ENCODE data around the gene ADSS1.

Gene ADSS1

DNA sequence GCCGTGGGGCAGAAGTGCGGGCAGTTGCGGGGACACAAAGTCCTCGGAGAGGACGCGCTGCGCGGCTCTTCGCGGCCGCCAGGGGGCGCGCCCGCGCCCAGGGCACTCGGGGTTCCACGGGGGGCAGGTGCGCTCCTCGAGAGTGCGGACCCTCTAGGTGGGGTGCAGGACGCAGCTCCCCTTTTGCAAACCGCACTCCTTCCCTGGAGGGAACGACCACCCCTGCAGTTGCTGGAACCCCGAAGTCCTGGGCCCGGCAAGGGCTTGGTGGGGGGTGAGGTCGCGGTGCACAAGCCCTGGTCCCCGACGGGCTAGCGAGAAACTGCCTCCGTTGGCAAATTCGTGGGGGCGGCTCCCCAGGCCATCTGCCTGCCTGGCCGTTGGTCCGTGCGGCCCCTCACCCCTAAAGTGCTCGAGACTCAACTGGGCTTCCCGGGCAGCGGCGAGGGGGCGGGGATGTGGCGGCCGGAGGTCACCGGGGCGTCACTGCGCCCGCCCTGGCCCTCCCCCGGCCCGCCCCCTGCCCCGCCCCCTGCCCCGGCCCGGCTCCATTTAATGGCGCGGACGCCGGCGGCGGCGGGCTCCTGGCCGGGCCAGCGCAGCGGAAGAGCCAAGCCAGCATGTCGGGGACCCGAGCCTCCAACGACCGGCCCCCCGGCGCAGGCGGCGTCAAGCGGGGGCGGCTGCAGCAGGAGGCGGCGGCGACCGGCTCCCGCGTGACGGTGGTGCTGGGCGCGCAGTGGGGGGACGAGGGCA is at the start of gene ADSS1:
TSS of gene ADSS1 (plus strand) at position 579 of the 756 bp plus-strand sequence. CDS start at position 621, 42 bp downstream.
- peak; percentile 39 for DNase-seq

DNA sequence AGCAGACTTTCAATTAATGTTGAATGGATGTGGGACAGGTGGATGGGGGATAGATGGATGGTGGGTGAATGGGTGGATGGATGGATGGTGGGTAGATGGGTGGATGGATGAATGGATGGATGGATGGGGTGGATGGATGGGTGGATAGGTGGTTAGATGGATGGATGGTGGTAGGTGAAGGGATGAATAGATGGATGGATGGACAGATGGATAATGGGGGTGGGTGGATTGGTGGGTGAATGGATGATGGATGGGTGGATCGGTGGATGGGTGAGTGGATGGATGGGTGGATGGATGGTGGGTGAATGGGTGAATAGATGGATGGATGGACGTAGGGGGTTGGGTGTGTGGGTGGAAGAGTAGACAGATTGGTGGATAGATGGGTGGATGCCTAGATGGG is 48.6 kb upstream of the ADSS1 start:
- DNase-seq: no peak

DNA sequence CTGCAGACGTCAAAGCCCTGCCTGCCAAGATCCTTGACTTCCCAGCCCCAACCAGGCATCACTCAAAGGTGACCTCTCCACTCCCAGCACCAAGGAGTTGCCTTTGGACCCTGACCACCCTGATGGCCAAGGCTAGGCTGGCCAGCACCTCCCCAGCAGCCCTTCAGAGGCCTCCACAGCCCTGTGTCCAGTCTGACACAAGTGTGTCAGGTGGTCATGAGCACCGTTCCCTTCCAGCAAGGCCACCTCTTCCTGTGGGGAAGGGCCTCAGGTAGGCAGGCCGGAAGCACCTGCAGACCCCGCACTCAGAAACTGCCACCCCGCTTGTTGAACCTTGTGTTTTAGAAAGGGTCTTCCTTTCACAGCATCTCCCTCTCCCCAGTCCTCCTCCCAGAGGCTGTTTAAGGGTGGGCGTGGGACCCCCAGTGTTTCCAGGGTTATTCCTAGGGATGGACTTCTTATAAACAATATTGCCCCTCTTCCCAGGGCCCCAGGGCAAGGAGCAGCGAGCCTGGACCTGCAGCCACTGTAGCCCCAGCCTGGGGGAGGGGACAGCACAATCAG is 47.8 kb upstream of the ADSS1 start:
- no peak for DNase-seq

DNA sequence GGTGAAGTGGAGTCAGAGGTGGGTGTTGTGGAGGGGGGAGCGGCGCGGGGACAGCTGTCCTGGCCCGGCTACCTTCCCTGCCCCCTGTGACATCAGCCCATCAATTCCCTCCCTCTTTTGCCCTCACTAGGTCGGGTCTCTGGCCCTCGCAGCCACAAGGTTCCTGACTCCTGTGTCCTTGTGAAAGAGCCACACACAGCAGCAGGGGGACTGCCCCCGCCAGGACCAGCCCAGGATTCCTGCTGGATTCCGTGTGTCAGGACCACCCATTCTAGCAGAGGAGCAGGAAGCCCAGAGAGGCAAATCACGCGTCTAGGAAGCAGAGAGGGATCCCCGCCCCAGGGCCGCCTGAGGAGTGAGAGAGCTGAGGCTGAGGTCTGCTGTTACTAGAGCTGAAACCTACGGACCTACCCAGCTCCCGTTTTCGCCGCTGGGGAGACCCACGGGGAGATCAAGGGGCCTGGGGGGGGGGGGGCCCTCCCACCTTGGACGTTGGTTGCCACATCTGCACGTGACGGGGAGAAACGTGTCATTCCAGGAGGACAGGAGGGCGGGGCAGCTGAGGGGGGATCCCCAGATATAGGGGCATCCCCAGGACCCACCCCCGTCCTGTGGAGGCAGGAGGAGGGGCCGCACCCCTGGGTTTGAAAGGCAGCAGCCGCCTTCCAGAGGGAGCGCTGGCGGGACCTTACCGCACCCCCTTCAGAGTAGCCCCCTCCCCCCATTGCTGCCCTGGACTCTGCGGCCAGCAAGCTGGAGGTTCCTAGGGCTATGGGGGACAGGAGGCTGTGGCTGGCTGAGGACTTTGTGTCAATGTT is 47.1 kb upstream of the ADSS1 start:
- DNase-seq: no peak

DNA sequence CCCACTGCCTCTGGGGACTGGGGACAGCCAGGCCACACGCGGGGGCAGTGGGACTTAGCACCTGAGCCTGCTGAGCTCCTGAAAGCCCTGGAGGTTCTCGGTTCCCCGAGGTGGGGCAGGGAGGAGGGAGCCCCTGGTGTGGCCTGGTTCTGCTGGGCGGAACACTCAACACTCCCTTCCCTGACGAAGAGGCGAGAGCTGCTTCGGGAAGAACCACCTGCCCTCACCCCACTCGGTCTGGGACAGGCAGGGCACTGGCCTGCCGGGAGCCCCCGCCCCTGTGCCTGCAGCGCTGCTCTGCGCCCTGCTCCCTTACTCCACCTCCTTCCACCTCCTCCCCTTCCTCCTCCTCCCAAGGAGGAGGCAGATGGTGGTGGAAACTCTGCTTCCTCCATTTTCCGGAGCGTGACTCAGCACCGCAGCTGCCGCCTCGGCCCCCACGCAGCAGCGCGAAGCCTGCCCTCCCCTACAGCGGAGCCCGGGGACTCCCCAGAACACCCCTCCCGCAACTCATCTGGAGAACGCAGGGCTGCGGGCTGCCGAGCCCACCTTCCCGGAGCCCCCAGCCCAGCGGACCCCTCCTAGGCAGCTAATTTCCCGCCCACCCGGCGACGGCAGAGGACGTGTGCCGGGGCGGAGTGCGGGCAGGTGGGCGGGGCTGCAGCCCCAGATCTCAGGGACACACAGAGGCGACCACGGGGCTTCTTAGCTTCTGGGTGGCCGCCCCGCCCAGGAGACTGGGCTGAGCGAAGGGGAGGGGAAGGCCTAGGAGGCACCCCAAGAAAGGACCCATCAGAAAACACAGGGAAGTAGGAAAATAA is 46.3 kb upstream of the ADSS1 start:
- peak; percentile 91 for DNase-seq

DNA sequence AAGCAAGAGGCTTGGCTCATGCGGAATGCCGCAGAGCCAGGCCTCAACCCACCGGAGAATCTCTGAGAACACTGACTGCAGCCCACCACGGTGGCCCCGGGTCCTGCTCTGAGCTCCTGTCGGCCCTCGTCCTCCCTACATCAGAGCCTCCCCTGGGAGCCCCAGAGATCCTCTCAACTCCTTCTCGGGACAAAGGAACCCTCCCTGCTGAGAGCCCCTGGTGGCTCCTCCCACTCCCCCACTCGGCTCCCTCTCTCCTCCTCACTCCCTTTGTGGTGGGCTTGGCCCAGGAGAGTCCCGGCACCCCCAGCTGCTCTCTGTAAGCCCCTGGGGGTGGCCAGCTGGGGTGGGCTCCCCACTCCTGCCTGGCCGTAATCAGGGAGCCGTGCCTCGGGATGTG is 45.7 kb upstream of the ADSS1 start:
- DNase-seq: peak; percentile 90

DNA sequence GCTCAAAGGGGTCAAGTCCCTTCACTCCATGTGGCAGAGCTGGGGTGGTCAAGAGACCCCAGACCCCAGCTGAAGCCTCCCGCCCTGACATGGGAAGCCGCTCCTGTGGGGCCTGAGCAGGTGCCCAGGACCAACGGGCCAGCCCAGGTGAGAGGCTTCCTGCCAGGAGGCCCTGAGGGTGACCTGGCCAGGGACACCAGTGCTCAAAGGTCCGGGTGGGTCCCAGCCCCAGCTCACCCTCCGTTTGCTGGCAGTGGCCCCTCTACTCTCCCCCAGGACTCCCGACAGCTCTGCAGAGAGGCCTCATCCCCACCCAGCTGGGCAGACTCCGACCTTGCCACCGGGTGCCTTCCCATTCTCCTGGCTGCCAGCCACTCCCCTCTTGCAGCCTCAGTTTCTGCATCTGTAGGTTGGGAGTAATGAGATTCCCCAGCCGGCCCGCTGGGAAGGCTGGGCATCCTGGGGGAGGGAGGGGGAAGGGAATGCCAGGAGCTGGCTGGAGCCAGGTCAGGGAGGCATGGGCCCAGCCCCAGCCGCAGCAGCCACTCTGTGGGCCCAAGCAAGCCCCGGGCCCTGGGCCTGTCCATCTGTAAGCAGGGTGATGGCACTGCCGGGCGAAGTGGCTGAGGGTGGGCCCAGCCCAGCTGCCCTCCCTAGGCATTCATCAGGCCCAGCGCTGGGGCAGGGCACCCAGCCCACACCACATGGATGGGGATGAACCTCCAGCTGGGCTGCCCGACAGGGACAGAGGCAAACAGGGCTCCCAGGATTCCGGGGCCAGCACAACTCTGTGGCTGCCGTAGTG is 44.9 kb upstream of the ADSS1 start:
- no peak for DNase-seq

DNA sequence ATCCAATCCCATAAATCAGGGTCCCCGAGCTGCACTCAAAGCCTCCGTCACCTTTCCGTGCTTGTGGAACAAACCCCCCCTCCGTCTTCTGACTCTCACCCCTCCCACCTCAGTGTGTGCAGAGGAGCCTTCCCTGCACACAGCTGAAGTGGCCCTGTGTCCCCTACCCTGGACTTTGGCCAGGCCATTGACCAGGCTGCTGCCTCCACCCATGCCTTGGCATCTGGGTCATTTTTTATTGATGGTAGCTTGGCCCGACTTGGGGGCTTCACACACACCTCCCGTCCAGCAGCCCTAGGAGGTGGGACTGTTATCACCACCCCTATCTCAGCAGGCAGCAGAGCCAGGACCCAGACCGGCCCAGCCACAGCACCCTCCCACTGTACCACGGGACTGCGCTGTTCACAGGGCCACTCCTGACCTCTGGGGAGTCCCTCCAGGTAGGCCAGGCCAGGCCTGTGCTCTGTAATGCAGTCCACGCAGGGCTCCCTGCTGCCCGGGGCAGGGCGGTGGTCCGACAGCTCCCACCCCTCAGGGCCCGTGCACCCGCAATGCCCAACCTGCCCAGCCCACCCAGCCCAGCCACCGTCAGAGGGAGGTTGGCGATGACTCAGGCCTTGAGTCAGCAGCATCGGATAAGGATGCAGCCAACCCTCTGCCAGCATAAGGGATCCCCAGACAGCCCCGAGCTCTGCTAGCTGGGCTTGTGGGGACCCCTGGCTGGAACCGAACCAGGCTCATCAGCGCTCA is 43.8 kb upstream of the ADSS1 start:
- DNase-seq: no peak

DNA sequence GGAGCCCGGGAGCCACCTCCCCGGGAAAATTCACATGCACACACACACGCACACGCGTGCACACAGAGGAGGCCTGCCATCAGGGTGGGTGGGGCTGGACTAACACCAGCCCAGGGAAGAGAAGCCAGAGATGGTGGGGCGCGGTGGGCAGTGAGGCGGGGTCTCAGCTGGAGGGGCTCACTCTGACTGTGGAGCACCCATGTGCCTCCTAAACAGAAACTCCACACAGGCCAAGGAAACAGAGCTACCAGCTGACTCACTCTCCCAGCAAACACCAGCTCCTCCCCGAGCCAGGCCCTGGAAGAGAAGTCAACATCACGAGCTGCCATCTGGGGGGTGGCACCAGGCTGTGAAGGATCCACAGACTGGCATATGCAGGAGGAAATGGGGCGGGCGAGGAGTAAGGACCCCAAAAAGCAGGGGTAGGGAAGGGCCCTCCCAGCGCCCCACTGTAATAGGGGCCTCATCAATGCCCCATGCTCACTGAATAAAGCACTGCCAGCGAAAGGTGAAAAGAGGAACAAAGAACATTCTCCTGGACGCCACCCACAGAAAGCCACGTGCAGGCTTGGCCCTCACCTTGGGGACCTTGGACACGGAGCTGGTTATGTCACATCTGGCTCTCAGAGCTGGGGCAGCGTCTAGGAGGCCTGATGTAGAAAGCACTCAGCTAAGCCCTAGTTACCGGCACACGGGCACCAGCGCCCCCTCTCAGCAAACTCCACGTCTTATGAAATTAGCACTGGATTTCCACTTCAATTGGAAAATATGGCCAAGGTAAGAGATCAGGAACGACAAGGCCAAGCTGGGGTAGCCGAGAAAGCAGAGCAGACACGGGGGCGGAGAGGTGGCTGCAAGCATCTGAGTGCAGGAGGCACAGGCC is 43.0 kb upstream of the ADSS1 start:
- DNase-seq: no peak

DNA sequence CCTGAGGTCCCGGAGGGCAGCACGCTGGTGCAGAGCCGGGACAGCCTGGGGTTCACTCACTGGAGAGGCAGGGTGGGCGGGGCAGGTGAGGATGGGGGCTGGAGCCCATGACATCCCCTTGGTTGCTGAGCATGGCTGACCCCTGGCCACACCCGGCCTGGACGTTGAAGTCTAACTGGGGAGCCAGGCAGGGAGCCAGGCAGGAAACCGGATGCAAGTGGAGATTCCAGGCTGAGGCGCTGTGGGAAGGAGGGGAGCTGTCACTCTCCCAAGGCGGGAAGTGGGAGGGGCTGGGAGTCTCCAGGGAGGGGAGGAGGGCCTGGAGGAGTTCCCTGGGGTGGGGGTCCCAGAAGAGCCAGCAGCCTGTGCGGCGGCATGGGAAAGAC is 42.3 kb upstream of the ADSS1 start:
- DNase-seq: no peak

DNA sequence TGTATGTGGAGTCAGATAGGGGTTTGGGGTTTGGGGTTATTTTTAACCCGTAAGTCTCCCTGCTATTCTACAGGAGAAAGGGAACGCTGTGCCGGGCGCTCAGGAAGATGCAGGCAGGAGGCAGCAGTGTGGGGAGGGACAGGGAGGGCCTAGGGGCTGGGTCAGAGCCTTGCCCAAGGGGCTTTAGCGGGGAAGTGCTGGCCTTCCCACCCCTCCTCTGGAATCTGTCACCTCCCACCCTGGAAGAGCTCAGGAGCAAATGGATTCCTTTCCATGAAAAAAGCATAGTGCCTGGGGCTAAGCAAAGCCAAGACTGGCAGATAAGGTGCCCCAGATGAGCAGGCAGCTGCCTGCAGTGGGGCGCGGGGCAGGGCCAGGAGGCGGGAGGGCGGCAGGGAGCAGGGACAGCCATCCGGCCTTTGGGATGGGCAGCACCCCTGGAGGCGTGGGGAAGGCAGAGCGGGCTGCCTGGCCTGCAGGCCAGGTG is 41.9 kb upstream of the ADSS1 start:
- no peak for DNase-seq

DNA sequence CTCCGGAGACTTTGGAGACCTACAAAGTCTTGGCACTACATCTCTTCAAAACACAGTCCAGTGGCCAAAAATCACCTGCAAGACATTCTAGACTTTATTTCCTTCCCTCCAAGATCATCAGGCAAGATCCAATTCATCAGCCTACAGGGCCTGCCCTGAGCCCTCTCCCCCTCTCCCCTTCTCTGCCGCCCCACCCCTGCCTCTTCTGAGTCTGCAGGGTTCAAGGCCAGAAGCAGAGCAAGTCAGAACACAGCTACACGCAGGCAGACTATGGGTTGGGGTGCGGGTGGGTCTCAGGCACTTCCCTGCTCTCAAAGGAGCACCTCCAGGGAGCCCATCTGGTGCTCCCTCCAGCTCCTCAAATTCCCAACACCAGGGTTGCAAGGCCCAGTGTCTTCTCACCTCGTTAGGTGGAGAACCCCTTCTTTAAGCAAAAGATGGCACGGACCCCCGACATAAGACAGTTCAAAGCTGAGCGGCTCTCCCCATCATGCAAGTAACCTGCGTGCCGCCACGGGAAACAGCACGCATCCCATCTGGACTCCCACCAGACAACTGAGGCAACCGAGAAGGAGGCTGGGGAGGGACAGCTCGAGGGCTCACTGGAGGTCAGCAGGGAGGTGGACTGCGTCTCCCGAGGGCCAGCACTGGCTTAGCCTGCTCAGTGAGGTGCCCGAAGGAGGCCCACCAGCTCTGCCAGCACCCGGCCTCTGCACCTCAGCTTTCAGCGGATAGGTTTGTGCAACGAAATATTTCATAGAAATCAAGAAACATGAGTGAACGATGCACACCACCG is 40.2 kb upstream of the ADSS1 start:
- DNase-seq: no peak

DNA sequence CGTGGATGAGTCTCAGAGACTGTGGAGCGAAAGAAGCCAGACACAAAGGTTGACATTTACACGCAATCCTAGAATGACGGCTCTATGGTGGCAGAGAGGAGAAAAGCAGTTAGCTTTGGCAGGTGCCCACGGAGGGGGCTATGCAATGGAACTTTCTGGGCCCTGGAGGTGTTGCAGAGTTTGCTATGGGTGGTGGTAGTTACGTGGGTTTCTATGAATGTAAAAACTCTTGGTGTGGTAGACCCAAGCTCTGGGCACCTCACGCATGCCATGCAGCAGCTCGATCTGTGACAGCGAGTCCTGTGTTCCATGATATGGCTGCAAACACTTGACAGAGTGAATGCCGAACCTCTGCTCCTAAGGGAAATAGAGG is 39.6 kb upstream of the ADSS1 start:
- no peak for DNase-seq

DNA sequence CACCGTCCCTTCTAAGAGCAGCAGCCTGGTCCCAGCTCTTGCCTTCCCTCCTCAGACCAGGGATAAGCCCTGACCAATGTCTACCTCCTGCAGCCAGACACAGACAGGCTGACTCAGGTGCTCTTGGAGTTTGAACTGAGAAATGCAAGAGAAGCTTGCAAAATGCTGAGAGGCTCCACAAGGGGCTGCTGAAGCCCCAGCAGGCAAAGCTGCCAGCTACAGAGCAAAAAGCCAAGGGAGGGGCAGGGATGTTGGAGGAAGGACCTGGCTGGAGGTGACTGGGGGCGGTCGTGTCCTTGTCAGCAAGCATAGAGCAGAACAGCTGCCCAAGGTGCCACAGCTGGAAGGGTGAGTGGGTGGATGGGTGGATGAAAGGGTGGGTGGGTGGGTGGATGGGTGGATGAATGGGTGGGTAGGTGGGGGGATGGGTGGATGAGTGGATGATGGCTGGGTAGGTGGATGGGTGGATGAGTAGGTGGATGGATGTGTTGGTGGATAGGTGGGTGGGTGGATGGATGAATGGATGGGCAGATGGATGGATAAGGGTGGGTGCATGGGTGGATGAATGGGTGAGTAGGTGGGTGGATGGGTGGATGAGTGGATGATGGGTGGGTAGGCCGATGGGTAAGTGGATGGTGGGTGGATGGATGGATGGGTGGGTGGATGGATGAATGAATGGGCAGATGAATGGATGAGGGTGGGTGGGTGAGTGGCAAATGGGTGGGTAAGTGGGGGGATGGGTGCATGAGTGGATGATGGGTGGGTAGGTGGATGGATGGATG is 38.6 kb upstream of the ADSS1 start:
- DNase-seq: no peak

DNA sequence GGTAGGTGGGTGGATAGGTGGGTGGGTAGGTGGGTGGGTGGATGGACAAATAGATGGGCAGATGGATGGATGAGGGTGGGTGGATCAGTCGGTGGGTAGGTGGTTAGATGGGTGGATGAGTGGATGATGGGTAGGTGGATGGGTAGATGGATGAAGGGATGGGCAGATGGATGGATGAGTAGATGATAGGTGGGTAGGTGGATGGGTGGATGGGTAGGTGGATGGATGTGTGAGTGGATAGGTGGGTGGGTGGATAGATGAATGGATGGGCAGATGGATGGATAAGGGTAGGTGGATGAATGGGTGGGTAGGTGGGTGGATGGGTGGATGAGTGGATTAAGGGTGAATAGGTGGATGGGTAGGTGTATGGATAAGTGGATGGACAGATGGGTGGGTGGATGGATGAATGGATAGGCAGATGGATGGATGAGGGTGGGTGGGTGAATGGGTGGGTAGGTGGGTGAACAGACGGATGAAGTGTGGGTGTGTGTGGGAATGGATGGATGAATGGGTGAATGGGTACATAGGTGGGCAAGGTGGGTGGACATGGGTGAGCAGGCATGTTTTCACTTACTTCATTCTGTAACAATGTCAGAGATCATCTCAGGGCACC is 37.9 kb upstream of the ADSS1 start:
- no peak for DNase-seq

DNA sequence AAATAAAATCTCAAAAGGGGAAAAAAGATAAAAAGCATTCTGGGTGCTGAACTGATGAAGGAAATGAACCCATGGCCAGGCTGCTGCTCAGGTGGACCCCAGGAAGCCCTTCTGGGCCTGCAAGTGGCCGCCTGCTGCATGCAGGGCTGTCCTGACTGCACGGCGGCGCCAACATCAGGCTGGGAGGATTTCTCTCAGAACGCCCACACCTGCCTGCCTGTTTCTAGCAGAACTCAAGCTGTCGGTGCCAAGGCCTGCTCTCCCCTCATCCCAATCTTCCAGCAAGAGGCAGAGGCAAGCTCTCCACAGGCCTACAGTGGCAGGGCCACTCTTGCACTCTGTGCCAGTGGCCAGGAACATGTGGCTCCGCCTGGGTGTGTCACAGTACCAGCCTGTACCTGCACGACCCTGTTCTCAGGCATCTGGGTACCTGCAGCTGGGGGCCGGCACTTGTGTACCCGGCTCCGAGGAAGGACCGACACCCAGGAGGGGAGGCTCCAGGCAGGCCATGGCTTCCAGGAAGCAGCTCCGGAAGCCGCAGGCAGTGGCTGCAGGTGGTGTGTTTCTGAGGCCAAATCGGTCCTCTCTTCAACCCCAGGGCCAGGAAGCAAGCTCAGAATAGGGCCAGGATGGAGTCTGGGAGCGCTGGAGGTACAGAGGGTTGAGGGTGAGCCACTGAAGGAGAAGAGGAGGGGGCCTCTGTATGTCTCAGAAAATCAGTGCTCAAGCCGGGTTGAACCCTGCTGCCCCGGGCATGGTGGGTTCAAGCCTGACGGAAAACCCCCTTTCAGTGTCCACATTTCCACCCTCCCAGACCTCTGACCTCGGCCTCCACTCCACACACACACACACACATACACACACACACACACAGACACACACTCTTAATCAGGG is 37.2 kb upstream of the ADSS1 start:
- no peak for DNase-seq

All from NCI-H2171 (cell line).